ENCODE data around the gene TSPAN4. TPM values are rescaled to one million over a fixed set of nuclear protein-coding genes. Genes with fewer than 3 reads are reported as not detected.

The TSPAN4 gene
- total RNA-seq, 1 donor from 2014 or later, result 77.9 TPM

- Histone ChIP-seq H3K4me3 (ENCODE audit: low read depth, low read length) (no peak overlapping the region), H3K36me3 (ENCODE audit: control insufficient read depth, insufficient read depth, low read length) (no peaks in the 10 kb centered on the region), H3K27me3 (ENCODE audit: control insufficient read depth, insufficient read depth, low read length) (no peaks in the 10 kb centered on the region)
- no peak for DNase-seq (ENCODE audit: low read depth)
- no peak for TF ChIP-seq CTCF (IDR thresholded peaks at IDR 0.05; ENCODE audit: insufficient read depth, low read length, poor library complexity, severe bottlenecking)
Observed at GRCh38 chr11:856397-856796, 13.7 kb downstream of the TSPAN4 start.

- TF ChIP-seq CTCF (IDR thresholded peaks at IDR 0.05; ENCODE audit: insufficient read depth, low read length, poor library complexity, severe bottlenecking), result no peak
- no peak overlapping the region for H3K4me3 ChIP-seq (ENCODE audit: low read depth, low read length)
- no peaks in the 10 kb centered on the region for H3K36me3 ChIP-seq (ENCODE audit: control insufficient read depth, insufficient read depth, low read length)
- H3K27me3 ChIP-seq (ENCODE audit: control insufficient read depth, insufficient read depth, low read length), result no peaks in the 10 kb centered on the region
- DNase-seq (ENCODE audit: low read depth), result no peak
Observed at GRCh38 chr11:858053-858761, 15.6 kb downstream of the TSPAN4 start.

GRCh38 chr11:858762-859339 is 16.2 kb downstream of the TSPAN4 start:
- DNase-seq (ENCODE audit: low read depth), result no peak
- Histone ChIP-seq H3K4me3 (ENCODE audit: low read depth, low read length) (no peak overlapping the region), H3K36me3 (ENCODE audit: control insufficient read depth, insufficient read depth, low read length) (no peaks in the 10 kb centered on the region), H3K27me3 (ENCODE audit: control insufficient read depth, insufficient read depth, low read length) (no peaks in the 10 kb centered on the region)
- no peak for TF ChIP-seq CTCF (IDR thresholded peaks at IDR 0.05; ENCODE audit: insufficient read depth, low read length, poor library complexity, severe bottlenecking)

- H3K36me3 ChIP-seq (ENCODE audit: control insufficient read depth, insufficient read depth, low read length), result no peaks in the 10 kb centered on the region
- no peak for DNase-seq (ENCODE audit: low read depth)
- no peaks in the 10 kb centered on the region for H3K27me3 ChIP-seq (ENCODE audit: control insufficient read depth, insufficient read depth, low read length)
- H3K4me3 ChIP-seq (ENCODE audit: low read depth, low read length), result peak overlapping the region; percentile 3
- TF ChIP-seq CTCF (IDR thresholded peaks at IDR 0.05; ENCODE audit: insufficient read depth, low read length, poor library complexity, severe bottlenecking), result no peak
Observed at GRCh38 chr11:859394-860131, 16.9 kb downstream of the TSPAN4 start.

GRCh38 chr11:860234-861104 is 17.8 kb downstream of the TSPAN4 start:
- TF ChIP-seq CTCF (IDR thresholded peaks at IDR 0.05; ENCODE audit: insufficient read depth, low read length, poor library complexity, severe bottlenecking), result no peak
- DNase-seq (ENCODE audit: low read depth), result no peak
- H3K36me3 ChIP-seq (ENCODE audit: control insufficient read depth, insufficient read depth, low read length), result no peaks in the 10 kb centered on the region
- no peak overlapping the region for H3K4me3 ChIP-seq (ENCODE audit: low read depth, low read length)
- H3K27me3 ChIP-seq (ENCODE audit: control insufficient read depth, insufficient read depth, low read length), result no peaks in the 10 kb centered on the region
